ENCODE results near the gene SCAMP1. TPM values are rescaled to one million over a fixed set of nuclear protein-coding genes. Genes with fewer than 3 reads are reported as not detected.

SCAMP1 gene
- total RNA-seq, 1 donor from 2014 or later: 15.0 TPM

GRCh38 chr5:78397831-78398230, 37.4 kb downstream of the SCAMP1 start:
- no peaks in the 10 kb centered on the region for H3K27me3 ChIP-seq
- DNase-seq (ENCODE audit: low spot score in 2 of 2): no peak
- intact Hi-C loops (cut with DNase I): no loop called here
- H3K27ac ChIP-seq: no peak overlapping the region
- no peak for TF ChIP-seq CTCF (IDR thresholded peaks at IDR 0.05)
- no peak overlapping the region for H3K4me3 ChIP-seq
- no peaks in the 10 kb centered on the region for H3K9me3 ChIP-seq
- H3K36me3 ChIP-seq: no peaks in the 10 kb centered on the region
- no peaks in the 10 kb centered on the region for H3K4me1 ChIP-seq

- Histone ChIP-seq H3K9me3 (no peaks in the 10 kb centered on the region), H3K36me3 (no peaks in the 10 kb centered on the region), H3K27ac (no peak overlapping the region), H3K27me3 (no peaks in the 10 kb centered on the region), H3K4me1 (no peaks in the 10 kb centered on the region), H3K4me3 (no peak overlapping the region)
- no peak for TF ChIP-seq CTCF (IDR thresholded peaks at IDR 0.05)
- no peak for DNase-seq (ENCODE audit: low spot score in 2 of 2)
- intact Hi-C loops (cut with DNase I): no loop called here
These were observed 38.7 kb downstream of the SCAMP1 start for GRCh38 chr5:78399116-78399515.

GRCh38 chr5:78404682-78405293, 44.4 kb downstream of the SCAMP1 start:
- H3K9me3 ChIP-seq: no peaks in the 10 kb centered on the region
- no peaks in the 10 kb centered on the region for H3K4me1 ChIP-seq
- TF ChIP-seq CTCF (IDR thresholded peaks at IDR 0.05): no peak
- no peak overlapping the region for H3K27ac ChIP-seq
- no peak overlapping the region for H3K4me3 ChIP-seq
- no peaks in the 10 kb centered on the region for H3K27me3 ChIP-seq
- DNase-seq (ENCODE audit: low spot score in 2 of 2): no peak
- intact Hi-C loops (cut with DNase I): no loop called here
- no peaks in the 10 kb centered on the region for H3K36me3 ChIP-seq

GRCh38 chr5:78405829-78406750, 45.7 kb downstream of the SCAMP1 start:
- Histone ChIP-seq H3K9me3 (no peaks in the 10 kb centered on the region), H3K4me3 (no peak overlapping the region), H3K36me3 (no peaks in the 10 kb centered on the region), H3K4me1 (no peaks in the 10 kb centered on the region), H3K27me3 (no peaks in the 10 kb centered on the region), H3K27ac (no peak overlapping the region)
- intact Hi-C loops (cut with DNase I): no loop called here
- DNase-seq (ENCODE audit: low spot score in 2 of 2): no peak
- TF ChIP-seq CTCF (IDR thresholded peaks at IDR 0.05): no peak

GRCh38 chr5:78407458-78407857, 47.0 kb downstream of the SCAMP1 start:
- no peak overlapping the region for H3K27ac ChIP-seq
- no peak overlapping the region for H3K4me3 ChIP-seq
- H3K4me1 ChIP-seq: peaks cover 0 to 2% of the 10 kb centered on the region in 2 donors
- no peaks in the 10 kb centered on the region for H3K9me3 ChIP-seq
- intact Hi-C loops (cut with DNase I): no loop called here
- H3K27me3 ChIP-seq: no peaks in the 10 kb centered on the region
- H3K36me3 ChIP-seq: no peaks in the 10 kb centered on the region
- no peak for TF ChIP-seq CTCF (IDR thresholded peaks at IDR 0.05)
- no peak for DNase-seq (ENCODE audit: low spot score in 2 of 2)

Measured in ascending aorta (tissue), 2 donors.